HG03457 (cell line): Measurements from ENCODE around the gene ARMH4.

Source experiments
- ATAC-seq: cut with Tn5 transposase; IDR thresholded peaks from one replicate; pipeline ENCODE4 v1.9.1; 2021; ENCODE audit warnings: moderate number of reproducible peaks; ENCODE audit not compliant: unreplicated experiment

The ARMH4 gene

DNA sequence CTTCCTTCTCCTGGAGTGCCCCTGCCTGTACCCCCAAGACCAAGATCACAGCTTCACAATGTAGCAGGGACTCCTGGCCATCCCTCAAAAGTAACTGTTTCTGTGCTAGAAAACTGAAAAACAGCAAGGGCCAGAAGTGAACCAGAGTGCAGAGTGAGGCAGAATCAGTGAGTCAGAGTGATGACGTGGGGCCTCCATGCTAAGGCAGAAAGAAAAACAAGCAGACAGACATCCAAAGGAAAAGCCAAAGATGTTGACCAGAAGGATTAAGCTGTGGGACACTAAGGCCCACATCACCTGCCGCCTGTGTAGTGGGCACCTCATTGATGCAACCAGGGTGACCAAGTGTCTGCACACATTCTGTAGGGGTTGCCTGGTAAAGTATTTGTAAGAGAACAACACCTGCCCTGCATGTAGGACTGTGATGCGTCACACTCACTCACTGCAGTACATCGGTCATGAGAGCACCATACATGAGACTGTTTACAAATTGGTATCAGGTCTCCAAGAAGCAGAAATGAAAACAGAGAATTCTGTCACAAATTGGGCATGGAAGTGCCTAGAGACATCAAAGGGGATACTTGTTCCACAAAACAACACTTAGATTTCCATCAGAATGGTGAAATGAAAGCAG, 51.2 kb downstream of the ARMH4 start:
- ATAC-seq = no peak

DNA sequence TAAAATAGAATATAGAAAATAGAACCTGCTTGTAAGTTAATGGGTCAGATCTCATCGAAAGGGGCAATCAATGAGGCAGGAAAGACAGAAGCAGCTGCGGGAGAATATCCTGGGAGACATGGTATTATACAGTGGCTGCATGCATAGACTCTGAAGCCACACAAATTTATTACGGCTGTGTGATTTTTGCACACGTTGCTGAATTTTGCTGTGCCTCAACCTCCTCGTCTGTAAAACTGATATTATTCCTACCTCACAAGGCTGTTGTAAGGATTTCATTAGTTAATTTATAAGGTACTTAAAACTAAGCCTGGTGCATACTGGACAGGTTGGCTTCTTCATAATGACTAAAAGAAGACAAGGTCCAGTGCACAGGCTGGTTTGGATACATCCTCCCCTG, 52.3 kb downstream of the ARMH4 start:
- no peak for ATAC-seq

DNA sequence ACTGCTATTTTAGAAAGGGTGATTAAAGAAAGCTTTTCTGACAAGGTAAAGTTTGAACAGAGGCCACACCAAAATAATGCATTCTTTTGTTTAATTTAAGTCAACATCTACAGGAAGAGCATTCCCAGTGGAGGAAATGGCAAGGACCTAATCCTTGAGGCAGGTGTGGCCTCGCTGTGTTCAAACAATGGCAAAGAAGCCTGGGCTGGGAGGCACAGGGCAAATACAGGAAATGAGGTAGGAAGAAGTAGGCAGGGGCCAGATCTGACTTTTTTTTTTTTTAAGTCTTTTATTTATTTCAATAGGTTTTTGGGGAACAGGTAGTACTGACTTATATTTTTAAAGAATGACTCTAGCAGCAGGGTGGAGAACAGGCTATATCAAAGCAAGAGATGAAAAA, 53.5 kb downstream of the ARMH4 start:
- ATAC-seq = no peak

DNA sequence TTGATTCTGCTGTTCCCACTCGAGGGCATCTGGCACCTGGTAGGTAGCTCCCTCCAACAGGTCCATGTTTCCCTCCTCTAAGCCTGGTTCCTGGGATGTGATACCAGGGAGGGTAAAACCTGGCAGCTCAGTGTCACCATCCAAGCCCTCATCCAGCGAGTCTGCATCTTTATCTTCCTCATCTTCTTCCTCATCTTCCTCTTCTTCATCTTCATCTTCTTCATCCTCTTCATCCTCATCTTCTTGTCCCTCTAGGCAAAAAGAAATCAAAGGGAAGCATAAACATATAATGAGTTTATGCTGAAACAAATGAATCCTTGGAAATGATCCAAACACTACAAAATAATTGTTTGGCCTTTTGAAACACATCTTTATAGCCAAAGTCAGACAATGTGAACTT, 55.3 kb downstream of the ARMH4 start:
- no peak for ATAC-seq

DNA sequence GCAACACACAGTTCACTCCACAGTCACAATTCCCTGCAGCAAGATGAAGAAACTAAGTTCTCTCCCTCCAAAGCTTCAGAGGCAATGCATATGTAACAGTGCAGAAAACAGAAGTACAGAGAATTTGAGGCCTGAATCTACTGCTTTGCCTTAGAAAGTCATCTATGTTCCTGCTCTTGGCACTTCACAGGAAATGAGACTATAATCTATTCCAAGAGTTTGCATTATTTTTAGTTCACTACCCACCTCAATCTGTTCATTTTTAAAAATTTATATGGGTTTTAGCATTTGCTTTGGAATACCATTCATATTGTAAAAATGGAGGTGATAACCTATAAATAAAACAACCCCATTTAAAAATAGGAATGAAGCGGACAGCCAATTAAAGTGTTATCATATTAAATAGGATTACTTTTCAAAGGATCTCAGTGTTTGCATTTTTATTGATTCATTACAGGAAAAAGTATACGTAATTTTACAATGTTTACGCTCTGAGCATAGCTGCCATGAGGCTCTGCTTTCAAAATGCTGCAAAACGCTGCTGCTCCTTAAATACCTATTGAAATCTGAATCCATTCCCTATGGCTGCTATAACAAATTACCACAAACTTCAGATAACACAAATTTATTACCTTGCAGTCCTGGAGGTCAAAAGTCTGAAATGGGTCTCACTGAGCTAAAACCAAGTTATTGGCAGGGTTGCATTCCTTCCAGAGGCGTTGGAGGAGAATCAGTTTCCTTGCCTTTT, 60.0 kb downstream of the ARMH4 start:
- ATAC-seq = no peak

DNA sequence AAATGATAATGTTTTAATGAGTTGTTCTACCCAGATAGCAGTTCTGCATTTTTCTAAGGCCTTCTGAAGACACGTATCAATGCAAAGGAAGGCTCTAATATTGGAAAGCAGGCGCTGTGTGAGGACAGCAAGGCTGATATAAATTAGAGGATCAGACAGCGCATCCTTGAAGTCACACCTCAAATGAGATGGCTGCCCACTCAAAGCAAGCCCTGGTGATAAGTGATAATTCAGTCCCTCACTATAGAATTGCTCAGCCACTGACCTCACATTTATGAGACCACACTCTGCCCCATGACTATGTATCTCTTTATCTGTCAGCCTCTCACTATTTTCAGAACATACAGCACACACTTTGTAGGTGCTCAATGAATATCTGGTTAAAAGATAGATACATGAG, 62.4 kb downstream of the ARMH4 start:
- ATAC-seq = no peak

DNA sequence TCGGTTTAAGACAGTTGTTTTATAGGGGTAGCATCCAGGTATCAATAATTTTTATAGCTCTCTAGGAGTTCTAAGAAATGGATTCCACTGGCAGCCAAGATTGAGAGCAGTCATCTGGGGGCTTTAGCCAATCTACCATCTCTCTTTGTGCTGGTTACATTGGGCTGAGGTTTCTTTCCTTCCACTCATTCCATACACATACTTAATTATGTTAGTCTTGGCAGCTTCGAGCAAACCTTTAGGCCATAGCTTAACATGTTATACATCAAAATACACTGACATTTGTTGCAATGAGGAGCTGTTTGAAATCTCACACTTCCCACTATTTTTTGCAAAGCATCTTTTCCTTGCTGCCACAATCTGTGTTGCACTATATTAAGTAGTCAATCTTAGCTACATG, 63.1 kb downstream of the ARMH4 start:
- no peak for ATAC-seq

DNA sequence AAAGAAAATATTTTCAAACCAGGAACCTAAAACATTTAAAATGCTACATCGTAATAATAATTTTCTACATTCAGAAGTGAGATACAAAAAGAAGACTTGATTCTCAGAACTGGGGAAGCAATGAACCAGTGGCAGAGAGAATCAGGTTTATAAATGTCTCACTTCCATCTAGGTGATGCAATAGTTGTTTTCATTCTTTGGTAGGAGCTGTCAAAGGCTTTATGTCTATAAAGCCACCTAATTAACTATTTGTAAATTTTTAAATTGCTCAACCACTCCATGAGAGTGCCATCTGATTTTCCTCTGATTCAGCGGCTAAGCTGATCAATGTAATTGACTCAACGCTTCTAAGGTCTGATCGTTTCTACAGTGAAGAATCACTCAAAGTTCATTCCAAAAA, 66.1 kb downstream of the ARMH4 start:
- no peak for ATAC-seq

DNA sequence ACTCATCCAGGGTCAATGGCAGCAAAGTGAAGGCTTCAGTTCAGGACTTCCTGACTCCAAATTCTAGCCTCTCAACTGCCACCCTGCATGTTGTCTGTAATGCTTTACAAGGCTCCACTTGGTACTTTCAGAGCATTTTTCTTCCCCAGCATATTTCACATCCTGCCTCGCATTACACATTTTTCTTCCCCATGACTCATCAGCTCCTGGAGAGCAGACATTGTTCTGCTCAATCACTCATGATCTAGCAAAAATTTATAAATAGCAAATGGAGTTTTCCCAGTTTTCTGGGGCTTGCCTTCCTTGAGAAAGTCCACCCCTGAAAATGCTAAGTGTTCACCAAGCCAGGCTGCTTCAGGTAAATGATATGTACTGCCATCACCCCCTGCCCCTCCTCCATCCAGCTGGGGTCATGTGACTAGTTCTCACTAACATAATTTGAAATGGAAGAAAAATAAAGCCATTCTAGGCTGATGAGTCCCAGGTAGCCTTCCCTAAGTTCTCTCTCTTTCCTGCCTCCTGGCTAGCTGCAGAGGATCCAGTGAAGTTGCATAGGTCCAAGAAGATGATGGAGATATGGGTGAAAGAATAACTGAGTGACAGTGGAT, 69.4 kb downstream of the ARMH4 start:
- ATAC-seq = no peak

DNA sequence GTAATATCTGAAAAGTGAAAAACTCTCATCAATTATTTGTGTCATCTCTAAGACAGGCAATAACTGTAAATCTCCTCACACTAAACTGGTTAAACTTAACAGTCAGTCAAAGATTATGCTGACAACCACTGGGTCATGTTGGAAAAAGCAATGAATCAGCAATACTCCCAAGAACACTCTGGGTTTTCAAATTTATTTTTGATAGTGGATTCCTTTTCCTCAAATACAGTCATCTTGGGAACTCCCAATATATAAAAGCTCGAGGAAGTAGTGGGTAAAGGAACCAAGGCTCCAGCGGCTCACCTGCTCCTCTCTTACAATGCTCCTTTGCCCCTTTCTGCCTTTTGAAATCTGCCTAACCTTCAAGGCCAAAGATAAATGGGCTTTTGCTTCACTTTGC, 70.0 kb downstream of the ARMH4 start:
- no peak for ATAC-seq

DNA sequence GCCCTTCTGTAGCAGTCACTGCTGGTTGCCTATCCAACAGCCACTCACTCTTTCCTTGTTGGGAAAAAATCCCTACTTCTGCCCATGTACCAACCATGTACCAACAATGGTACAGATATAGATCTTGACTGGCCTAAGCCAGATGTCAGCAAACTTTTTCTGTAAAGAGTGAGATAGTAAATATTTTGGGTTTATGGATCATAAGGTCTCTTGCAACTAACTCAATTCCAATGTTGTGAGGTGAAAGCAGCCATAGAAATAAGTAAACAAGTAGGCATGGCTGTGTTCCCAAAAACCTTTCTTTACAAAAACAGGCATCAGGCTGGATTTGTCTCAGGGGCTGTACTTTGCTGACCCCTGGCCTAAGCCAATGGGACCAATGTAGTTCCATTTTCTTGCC, 73.5 kb downstream of the ARMH4 start:
- no peak for ATAC-seq

DNA sequence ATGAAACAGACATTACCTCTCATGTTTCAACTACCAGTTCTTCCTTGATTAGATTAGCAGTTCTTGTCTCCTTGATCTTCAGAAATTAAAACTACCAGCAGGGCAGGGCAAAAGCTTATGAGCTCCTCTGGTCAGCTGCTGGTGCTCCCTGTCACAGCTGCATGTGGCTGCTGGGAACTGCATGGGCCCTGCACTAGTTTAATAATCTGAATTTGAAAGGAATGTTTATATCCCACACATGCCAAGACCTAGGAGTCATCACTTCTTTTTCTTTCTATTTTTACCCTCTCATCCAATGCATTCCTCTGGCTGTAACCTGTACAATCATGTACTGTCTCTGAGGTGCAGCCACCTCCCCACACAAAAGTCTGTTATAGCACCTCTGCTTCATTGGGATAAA, 73.9 kb downstream of the ARMH4 start:
- no peak for ATAC-seq

DNA sequence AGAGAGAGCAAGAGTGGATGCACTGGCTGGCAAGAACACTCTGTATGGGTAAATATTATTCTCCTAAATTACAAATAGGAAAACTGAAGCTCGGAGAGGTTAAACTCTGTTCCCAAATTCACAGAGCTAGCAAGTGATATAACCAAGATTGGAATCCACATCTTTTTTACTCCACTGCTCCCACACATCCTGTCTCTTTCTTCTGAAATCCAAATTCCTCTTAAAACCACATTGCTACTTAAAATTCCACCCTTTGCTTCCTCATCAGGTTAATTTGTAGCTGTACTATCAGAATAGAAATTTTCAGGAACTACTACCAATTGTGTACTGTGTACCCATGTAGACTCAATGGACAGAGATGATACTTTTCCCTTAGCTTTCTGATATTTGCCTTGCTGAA, 74.4 kb downstream of the ARMH4 start:
- no peak for ATAC-seq

DNA sequence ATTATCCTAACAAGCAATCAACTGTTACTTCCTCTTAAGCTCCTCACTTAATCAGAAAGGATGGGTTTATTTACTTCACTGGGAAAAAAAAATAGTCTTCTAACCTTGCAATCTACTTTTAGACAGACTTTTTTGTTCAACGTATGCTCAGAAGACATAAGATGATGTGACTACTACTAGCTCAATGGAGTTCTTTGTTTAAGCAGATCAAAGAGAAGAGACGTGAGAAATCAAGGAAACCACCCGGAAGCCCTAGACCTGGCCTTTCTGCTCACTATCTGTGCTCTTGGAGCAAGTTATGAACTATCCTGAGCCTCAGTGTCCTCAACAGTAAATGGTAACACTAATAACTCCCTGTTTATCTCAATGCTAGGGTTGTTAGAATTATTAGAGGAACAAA, 78.5 kb downstream of the ARMH4 start:
- ATAC-seq = no peak

DNA sequence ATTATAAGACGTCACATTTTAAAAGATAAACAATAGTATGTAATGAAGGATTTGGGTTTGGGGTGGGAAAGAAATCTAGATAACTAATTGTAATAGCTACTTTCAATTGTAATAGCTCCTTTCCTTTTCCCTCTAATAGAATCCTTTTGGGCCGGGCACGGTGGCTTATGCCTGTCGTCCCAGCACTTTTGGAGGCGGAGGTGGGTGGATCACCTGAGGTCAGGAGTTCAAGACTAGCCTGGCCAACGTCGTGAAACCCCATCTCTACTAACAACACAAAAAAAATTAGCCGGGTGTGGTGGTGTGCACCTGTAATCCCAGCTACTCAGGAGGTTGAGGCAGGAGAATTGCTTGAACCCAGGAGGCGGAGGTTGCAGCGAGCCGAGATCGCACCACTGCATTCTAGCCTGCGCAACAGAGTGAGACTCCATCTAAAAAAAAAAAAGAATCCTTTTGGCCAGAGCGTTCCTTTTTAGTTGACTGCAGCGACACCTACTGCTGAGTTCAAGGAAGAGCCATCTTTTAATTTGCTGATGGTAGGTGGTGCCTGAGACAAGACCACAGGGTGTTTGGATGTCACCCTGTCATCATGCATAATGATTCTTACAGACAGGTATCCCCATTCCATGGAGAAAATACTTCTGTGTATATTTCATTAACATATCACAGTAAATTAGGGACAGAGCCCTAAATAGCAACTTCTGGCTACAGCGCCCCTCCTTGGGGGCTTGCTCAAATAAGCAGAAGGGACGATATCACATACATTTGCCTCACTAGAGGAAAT, 79.5 kb downstream of the ARMH4 start:
- ATAC-seq = peak; percentile 65

DNA sequence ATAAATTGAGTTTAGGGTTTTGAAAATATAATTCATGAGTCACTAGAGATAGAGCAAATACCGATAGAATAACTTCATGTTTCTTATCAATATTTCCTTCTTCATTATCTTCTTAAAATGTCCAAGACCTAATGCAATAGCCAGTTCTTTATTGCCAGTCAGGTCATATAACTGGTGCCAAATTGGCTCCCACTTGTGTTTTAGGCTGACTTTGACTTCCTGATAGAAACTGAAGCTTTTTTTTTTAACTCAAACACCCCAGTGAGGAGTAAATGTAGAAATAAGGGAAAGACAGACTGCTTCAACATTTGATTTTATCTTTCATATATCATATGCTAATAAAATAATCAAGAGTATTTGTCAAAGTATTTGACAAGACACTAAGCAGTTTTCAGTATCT, 80.7 kb downstream of the ARMH4 start:
- ATAC-seq = no peak

DNA sequence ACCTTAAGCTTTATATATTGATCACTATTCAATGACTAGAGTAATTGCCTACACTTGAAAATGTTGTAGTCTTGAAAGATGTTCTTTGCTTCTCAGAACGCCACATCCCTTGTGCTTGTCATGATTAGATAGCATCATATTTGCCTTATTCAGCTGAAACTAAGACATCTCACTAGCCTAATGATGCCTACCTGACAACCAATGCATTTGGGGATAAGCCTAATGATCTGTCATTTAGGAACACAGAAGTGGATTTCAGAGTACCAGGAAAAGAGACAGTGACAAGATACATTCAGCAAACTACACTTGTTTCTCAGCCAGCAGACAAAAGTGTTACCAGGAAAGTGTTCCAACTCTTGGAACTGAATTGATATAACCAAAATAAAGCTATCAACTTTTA, 83.7 kb downstream of the ARMH4 start:
- no peak for ATAC-seq

DNA sequence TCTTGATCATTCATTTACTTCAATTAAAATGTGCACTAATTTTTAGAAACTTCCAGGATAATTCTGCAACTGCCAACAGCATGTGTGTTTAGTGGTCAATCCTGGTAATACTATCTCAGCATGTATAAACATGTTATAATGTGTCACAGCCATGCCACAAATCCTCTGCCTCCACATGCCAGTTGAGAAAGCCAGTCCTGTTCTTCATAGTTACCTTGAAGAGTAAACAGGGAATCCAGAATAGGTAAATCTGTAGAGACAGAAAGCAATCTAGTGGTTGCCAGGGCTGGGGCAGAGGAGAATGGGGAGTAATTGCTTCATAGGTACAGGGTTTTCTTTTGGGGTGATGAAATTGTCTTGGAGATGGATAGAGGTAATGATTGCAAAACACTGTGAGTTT, 85.9 kb downstream of the ARMH4 start:
- ATAC-seq = no peak

DNA sequence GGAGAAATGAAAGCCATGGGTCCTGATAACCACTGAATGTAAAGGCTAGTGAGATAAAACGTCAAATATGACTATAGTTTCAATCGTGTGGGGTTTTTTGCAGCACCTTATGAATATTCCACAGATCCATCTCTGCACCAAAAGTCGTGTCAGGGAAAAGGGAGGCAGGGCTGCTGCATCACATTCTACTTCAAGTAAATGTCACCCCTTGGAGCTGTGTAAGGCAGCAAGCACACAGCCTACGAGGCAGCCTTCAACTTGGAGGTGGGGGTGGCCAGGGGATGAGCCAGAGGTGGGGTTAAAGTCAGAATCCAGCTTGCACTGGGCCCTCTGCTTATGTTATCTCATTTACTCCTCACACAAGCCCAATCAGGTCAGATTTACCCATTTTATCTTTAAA, 90.4 kb downstream of the ARMH4 start:
- ATAC-seq = no peak

DNA sequence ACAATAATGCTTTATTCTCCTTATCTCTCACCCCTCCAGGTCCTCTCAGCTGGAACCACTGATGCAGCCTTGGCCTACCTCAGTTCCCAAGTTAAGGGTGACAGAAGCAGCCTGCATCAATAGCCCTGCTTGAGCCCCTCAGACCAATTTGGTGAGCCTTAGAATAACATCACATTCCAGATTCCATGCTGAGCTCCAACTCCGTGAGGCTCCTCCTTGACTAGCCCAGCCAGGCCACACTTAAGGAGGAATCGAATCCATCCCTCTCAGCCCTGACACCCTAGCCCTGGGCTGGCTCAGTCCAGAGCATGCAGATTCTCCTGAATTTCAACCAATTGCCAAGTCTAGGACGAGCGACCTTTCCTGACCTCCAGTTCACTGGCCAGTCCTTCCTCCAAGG, 91.1 kb downstream of the ARMH4 start:
- ATAC-seq = no peak

DNA sequence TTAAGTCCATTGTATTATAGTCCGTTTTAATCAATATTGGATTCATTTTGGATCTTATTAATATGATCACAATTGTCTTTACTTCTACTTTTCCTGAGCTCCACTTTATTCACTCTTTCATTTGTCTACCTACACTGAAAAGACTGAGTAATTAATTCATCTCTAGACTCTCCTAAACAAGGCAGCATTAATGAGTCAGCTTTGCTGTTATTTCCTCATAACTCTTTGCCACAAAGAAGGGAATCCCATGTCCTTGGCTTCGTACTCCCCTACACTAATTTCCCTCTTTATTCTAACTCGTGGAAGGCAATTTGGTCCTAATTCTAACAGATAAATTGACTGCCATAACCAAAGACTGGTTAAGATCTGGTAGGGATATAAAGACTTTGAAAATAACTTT, 91.9 kb downstream of the ARMH4 start:
- no peak for ATAC-seq

DNA sequence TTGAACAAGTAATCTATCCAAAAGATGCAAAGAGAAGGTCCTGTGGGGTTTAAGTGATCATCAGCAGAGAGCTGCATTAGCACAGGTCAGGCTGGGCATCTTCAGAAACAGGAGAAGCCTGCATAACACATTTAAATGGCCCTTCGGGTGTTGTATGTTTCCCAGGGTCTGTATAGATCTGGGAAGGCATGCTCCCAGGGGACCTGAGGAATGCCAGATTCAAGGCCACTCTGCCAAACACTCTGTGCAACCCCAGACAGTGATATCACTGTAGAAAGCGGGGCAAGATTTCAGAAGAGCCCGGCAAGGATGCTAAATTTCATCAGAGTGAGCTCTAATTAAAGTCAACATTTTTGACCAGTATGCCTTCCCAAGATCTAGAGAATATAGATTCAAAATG, 92.9 kb downstream of the ARMH4 start:
- no peak for ATAC-seq
